ENCODE measurements around the gene CAMK1D.
"Not testable (repeated sequence)": the region's sequence is repeated elsewhere in the genome, so short reads cannot be mapped to it uniquely, and the experiment has no call there.

Gene CAMK1D

DNA sequence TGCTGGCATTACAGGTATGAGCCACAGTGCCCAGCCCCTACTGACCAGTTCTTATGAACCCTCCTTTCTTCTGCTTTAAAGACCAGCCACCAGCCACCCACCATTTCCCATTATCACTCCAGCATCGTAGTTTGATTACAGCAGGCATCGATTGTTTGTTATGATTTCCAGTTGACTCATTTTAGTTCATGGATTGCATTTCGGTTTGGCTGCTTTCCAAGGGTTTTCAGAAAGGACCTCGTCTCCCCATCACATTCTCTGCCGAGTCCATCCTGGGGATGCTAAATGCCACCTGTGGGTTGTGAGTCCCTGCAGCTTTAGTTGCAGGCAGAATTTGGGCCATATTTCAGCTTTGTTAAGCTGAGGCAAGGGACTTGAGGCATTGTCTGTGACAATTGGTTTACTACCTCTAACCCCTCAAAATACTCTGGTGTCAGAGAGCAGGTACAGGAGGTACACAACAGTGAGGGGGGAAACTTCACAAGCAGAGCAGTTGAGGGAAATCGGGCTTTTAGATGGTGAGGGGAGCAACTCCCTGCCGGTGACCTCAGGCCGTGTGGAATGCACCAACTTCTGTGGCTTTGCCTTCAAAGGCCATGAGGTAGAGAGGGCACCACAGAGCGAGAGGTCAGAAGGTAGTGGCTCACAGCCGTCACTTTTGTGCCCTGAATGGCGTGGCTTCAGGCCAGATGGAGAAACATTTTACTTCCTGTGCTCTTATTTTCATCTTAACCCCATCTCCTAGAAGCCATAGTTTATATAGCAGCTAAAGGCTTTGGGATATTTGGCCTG lies 448.3 kb downstream of the CAMK1D start:
- DNase-seq (ENCODE audit: low read depth): no peak

DNA sequence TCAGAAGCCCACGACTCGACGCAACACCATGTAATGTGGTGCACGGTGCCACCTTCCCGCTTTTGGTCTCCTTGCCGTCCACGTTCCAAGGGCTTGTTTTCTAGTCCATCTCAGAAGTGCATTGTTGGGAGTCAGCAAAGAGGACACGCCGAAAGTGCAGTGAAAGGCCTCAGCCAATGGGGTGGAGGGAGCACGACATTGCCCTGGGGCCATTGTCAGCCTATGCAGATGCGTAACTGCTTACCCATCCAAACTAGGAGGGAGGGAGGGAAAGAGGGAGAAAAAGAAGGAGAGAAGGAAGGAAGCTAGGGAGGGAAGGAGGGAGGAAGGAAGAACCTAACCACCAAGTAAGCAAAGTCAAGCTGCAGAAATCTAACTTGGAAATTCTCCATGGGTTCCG lies 449.8 kb downstream of the CAMK1D start:
- no peak for DNase-seq (ENCODE audit: low read depth)

DNA sequence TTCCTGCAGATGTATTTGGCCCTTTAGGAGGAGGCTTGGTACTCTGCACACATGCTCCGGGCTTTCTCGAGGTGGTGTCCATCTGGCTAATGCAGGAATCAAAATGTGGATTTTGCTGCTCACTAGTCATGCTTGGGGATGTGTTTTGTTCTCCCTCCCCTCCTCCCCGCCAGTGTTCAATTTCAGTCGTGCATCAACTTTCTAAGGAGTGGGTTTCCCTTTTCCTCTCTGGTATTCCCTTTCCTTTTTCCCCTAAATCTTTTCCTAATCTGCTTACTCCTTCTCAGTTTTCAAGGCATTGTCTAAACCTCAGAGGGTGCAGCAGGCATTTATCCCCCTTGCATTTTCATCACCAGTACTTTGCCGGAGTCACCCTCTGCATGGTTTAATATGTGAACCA lies 450.4 kb downstream of the CAMK1D start:
- DNase-seq (ENCODE audit: low read depth): no peak

DNA sequence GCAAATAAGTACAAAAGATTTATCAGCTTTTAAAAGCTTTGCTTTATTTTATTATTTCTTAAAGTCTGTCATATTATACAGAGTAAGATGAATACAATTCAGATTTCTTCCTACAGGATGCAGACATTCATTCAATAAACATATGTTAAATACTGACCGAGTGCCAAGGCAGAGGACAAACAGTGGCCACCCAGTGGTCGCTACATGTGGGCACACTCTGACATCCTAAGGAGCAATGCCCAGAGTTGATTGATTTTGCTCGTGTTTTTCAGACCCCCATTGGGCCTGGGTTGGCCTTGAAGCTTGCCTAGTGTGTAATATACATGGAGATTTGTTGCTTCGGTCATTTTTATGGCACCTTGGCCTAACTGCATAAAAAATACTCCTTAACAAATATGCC lies 451.0 kb downstream of the CAMK1D start:
- no peak for DNase-seq (ENCODE audit: low read depth)

DNA sequence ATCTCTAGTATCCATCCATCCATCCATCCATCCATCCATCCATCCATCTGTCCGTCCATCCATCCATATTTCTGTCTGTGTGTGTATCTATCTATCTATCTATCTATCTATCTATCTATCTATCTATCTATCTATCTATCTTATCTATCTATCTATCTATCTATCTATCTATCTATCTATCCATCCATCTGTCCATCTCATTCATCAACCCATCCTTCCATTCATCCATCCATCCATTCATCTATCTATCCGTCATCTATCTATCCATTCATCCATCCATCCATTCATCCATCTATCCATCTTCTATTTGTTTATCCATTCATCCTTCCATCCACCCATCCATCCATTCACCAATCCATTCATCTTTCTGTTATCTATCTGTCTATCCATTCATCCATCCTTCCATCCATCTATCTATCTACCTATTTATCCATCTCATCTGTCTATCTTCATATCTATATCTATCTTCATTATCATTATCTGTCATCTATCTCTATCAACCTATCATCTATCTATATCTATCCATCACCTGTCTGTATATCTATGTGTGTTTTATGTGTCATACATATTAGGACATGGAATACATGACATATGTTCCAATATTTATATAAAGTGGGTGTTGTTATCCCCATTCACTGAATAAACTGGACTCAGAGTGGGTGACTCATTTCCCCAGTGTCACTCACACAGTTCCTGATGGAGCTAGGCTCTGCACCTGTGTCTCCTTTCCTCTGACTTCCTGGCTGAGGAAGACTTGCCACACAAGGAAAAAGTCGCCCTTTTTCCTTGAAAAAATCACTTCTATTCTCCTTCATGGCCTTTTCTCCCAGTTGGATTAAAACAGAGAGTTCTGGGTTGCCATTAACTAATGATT lies 452.1 kb downstream of the CAMK1D start:
- DNase-seq (ENCODE audit: low read depth): no peak

DNA sequence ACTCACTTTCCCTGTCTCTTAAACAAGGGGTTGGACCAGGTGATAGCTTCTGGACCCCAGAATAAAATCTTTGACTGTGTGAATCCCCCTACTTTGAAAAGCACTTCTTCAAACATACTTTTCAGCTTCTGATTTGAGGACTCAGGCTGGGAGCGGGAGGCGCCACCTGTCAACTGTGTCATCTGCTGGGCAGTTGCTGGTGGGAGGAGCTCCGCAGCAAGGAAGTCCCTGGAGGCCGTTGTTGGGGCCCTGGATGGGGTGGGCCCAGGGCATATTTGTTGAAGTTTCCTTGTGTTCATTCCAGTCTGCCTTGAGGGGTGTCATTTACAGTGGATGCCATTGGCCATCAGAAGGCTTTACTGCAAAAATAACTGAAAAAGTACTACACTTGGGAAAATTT lies 454.4 kb downstream of the CAMK1D start:
- DNase-seq (ENCODE audit: low read depth): no peak

DNA sequence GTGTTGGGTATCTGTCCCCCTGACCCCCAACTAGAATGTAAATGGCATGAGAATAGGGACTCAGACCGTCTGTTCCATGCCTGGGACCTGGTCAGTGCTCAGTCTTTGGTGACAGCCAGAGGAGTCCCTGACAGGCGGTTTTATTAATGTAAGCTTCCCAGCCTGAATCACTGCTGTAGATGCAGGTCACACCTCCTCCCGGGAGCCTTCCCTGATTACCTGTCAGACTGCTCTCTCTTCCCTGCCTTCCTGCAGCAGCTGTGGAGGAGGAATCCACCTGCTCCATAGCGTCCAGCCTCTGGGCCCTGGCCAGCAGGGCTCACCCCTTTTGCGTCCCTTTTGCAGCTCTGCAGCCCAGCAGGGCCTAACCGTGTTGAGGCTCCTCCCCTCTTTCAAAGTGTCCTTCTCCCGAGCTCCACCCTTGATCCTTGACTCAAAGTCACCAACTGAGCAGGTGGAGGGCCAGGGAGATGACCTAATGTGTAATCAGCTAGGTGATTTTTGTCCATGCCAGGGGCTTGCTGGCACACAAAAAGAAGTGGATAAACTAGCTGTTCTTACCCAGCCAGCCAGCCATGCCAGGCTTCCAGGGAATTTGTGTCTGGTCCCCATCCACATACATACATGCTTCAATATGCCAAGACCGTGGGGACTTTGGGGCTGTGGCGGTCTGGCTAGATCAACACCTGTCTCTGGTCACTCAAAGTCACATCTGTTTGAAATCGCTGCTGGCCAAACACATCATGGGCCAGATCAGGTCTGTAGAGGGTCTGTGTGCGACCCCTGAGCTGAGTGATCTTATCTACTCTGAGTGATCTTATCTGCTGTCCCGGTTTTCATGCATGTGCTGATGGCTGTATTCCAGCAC lies 457.1 kb downstream of the CAMK1D start:
- no peak for DNase-seq (ENCODE audit: low read depth)

DNA sequence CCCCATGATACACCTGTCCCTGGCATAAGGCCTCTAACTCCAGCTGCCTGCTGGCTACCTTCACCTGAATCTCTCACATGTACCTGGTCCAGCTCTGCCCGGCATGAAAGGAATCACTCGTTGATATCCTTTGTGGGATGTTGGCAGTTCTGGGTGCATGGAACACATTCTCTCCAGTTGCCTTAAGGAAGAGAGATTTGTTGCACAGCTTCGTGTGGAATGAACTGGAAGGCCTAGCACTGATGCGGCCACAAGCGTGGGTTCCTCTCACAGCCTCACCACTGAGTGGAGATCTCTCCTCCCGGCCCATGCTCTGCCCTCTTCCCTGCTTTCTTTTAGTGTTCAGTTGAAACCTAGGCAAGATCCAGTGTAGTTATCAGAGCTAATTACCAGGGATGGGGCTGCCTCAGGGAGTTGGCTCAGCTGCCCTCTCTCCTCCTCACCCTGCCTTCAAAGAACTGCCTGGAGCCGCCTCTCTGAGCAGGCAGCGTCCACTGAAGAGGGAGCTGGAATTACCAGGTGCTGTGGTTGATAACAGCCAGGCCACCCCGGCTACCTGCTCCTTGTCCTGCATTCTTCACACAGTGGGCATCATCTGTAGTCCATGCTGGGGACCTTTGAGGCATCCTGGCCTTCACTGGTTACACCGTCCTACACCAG lies 457.9 kb downstream of the CAMK1D start:
- DNase-seq (ENCODE audit: low read depth): no peak

DNA sequence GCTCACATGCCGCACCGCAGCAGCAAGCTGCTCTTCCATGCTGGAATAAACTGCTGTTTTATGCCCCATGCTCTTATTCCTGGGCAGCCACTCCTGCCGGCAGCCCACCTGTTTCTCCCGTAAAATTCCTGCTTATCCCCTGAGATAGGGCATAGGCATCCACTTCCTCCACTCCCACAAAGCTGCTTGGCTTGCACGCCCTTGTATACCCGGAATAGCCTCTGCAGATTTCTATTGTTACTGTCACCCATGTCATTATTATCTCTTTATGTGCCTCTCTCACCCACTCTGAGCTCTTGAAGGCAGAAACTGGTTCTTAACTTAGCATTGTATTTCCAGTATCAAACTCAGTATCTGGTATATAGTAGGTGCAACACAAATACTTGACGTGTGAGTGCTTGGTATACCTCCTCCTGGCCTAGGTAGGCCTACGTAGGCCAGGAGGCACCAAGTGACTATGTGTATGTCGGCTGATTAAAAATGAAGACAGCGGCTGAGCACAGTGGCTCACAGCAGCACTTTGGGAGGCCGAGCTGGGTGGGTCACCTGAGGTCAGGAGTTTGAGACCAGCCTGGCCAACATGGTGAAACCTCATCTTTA lies 458.8 kb downstream of the CAMK1D start:
- no peak for DNase-seq (ENCODE audit: low read depth)

DNA sequence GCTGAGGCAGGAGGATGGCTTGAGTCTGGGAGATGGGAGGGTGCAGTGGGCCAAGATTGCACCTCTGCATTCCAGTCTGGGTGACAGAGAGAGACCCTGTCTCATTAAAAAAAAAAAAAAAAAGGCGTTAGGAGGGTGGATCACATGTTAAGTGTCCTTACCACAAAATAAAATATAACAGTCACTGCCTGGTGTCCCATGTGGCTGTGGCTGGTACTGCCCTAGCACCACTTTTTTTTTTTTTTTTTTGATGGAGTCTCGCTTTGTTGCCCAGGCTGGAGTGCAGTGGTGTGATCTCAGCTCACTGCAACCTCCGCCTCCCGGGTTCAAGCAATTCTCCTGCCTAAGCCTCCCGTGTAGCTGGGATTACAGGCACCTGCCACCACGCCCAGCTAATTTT lies 460.7 kb downstream of the CAMK1D start:
- DNase-seq (ENCODE audit: low read depth): not testable (repeated sequence)

DNA sequence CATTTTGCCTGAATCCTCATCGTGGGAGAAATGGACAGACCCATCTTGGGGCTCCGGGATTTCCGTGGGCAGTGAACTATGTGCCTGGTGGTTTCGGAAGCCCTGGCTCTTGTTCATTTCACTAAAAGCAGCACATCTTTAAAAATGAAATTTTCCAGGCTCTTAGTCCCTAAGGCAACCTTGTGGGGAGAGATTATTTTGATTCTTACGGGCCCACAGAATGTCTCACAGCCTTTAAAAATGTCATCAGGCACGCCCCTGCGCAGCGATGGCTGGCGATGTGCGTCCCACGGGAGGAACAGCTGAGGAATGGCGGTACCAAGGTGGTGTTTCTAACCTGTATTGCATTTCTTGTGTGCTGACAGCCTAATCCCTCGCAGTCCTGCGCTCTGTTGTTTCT lies 462.5 kb downstream of the CAMK1D start:
- DNase-seq (ENCODE audit: low read depth): no peak

DNA sequence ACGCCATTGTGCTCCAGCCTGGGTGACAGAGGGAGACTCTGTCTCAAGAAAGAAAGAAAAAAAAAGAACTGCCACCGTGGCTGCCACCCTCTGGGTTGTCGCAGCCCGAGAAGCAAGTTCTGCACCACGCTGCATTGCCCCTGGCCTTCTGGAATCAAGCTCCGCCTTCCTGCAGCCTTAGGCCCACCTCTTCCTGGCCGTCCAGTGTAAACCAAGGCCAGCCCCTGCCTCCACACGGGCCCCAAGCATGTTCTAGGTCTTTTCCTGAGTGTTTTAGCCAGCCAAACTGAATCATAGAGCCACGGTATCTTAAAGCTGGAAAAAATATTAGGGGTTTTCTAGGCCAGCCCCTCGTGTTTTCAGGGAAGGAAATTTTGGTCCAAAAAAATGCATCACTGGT lies 463.2 kb downstream of the CAMK1D start:
- no peak for DNase-seq (ENCODE audit: low read depth)

DNA sequence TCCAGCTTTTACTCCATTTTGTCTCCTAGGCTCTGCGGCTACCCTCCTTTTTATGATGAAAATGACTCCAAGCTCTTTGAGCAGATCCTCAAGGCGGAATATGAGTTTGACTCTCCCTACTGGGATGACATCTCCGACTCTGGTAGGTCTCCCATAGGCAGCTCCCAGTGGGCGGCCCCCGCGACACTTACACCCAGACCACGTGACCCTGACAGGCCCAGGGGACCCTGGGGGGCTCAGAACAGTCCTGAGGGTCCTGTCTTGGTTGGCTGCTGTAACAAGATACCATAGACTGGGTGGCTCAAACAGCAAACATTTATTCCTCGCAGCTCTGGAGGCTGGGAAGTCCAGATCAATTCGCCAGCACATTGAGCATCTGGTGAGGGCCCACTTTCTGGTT lies 464.8 kb downstream of the CAMK1D start:
- no peak for DNase-seq (ENCODE audit: low read depth)

DNA sequence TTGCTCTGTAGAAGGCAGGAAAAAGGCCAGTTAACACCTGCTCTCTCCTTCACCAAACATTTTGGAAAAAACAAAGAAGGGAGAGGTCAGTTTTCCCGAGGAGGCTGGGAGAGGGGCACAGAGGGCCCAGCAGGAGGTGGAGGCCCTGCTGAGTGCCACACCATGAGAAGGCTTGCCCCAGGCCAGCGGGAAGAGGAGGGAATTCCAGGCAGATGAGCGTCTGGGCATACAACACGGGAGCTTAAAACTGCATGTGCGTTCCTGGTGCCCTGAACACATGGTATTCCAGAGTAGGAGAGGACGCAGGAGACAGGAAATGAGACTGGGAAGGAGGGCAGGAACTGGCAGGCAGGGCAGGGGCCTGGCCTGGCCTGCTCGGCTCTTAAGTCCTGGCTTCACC lies 469.7 kb downstream of the CAMK1D start:
- DNase-seq (ENCODE audit: low read depth): no peak

DNA sequence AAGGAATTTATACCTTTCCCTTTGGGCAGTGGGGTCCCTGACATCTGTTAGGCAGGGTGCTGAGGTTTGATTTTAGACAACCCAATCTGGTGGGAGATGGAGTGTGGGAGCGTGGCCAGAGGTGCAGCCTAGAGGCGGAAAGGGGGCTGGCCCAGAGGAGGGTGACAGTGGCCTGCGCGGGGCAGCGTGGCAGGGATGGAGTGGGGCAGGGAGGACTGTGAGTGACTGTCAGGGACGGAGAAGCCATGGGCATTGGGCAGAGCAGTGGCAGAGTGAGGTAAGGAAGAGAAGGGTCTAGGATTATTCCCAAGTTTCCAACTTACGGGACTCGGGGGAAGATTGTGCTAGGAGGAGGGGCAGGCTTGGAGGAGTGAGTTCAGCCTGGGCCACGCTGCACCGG lies 470.3 kb downstream of the CAMK1D start:
- DNase-seq (ENCODE audit: low read depth): no peak

DNA sequence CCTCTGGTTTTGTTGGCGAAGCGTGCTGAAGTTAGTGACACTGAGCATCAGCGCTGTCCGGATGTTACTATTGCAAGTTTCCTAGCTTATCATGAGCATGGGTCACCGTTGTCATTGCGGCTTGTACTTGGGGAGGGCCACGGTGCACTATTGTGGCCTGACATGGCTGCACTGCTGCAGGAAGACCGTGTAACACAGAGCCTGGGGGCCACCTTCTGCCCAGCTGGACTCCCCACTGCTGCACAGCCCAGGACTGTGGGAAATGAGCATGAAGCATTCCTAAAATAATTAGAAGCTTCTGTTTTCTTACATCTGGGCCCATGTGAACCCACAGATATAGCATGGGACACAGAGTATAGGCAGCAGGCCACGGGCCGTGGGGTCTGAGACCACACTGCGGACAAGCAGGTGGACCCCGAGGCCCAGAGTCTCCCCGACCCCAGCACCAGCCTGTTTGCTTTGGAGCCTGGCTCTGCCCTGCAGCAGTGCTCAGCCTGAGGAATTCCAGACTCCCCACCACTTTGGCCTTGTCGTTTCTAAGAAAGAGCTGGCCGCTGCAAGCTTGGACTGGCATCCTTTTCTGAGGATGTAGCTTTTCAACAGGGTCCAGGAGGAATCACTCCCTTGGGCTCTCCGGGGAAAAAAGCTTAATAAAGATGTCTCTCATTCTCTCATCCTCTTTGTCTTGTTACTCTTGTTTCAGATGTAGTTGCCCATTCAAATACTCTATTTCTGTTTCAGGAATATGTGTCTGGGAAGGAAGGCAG lies 473.0 kb downstream of the CAMK1D start:
- DNase-seq (ENCODE audit: low read depth): no peak

DNA sequence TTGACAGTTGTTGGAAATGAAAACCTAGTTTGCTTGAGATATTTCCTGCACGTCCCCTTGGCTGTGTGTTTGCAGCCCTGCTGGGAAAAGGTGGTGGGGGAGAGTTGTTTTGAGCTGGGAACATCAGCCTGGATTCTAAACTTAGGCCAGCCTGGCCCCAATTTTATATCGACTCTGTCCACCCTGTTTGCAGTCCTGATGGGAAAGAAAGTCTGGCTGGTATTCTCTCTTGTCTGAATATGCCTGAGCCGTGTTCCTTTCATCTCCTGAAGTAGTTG lies 473.5 kb downstream of the CAMK1D start:
- DNase-seq (ENCODE audit: low read depth): no peak

DNA sequence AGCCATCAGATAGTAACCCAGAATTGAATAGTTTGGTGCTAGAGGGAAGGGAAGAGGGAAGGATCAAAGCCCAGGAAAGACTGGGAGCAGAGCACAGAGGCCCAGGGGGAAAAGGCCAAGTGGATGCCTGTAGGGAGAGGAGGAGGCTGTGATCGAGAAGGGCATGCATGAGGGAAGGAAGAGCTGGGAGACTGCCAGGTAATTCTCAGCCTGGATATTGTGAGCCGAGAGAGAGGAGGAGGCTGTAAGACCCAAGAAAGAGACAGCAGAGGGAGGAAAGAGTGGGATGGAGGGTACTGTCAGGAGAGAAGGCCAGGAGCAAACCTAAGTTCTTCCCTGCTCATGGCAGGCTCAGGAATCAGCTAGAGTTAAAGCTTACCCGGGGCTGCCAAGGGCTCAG lies 474.0 kb downstream of the CAMK1D start:
- no peak for DNase-seq (ENCODE audit: low read depth)

DNA sequence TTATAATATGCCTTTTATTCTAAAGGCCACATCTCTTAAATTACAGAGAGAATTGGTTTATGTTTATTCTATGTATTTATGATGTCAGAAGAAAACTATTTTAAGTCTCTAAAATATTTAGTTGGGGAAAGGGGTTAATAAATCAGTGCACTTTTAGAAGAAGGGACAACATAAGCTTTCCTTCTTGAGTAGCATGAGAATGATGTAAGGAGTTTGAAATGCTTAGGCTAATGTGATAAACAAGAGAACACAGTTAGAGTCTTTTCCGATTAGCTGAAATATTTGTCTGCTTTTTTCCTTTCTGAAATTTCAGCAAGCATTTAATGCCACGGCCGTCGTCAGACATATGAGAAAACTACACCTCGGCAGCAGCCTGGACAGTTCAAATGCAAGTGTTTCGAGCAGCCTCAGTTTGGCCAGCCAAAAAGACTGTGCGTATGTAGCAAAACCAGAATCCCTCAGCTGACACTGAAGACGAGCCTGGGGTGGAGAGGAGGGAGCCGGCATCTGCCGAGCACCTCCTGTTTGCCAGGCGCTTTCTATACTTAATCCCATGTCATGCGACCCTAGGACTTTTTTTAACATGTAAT lies 476.0 kb downstream of the CAMK1D start:
- no peak for DNase-seq (ENCODE audit: low read depth)

DNA sequence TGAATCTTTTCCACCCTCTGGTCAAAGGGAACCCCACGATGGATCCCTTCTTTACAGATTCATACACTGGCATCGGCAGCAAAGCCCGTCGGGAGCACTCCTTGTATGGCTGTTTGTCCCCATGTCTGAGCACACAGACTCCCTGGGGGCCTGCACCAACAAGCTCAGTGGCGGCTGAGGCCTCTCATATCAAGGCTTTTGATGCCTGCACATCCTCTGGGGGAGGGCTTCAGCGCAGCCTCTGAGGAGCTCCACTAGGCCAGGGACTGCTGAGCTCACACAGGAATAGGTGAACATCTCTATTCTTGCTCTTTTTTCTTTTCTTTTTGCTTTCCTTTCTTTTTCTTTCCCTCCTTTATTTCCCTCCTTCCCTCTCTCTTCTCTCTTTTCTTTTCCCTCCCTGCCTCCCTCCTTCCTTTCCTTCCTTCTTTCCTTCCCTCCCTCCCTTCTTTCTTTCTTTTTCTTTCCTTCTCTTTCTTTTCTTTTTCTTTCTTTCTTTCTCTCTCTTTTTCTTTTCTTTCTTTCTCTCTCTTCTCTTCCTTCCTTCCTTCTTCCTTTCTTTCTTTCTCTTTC lies 477.5 kb downstream of the CAMK1D start:
- no peak for DNase-seq (ENCODE audit: low read depth)
